B cell (primary cell): ENCODE data around the gene CFB.

Experiments
- EZH2 ChIP-seq: IDR thresholded peaks from 2 replicates; pipeline ENCODE4 v1.6.1; 2012; ENCODE audit warnings: borderline replicate concordance, low read depth, mild to moderate bottlenecking, moderate library complexity, low read length; ENCODE audit not compliant: insufficient read depth, poor library complexity, severe bottlenecking
- TF ChIP-seq, protein P1 (sequence below): fragments of 200-600 bp; IDR thresholded peaks from one replicate; pipeline ENCODE4 v1.8.0; 2022; ENCODE audit warnings: antibody characterized with exemption, mild to moderate bottlenecking

DNA sequence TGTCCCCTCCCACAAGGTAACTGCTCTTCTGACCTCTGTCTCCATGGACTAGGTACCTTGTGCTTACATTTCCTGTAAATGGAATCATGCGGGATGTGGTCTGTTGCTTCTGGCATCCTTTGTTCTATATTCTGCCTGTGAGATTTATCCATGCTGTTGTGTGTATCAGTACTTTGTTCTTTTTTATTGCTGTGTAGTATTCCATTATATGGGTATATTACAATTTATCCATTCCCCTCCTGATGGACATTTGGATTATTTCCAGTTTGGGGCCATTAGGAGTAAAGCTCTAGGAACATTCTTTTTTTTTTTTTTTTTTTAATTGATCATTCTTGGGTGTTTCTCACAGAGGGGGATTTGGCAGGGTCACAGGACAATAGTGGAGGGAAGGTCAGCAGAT is 14.9 kb upstream of the CFB start:
- TF ChIP-seq, protein P1, sequence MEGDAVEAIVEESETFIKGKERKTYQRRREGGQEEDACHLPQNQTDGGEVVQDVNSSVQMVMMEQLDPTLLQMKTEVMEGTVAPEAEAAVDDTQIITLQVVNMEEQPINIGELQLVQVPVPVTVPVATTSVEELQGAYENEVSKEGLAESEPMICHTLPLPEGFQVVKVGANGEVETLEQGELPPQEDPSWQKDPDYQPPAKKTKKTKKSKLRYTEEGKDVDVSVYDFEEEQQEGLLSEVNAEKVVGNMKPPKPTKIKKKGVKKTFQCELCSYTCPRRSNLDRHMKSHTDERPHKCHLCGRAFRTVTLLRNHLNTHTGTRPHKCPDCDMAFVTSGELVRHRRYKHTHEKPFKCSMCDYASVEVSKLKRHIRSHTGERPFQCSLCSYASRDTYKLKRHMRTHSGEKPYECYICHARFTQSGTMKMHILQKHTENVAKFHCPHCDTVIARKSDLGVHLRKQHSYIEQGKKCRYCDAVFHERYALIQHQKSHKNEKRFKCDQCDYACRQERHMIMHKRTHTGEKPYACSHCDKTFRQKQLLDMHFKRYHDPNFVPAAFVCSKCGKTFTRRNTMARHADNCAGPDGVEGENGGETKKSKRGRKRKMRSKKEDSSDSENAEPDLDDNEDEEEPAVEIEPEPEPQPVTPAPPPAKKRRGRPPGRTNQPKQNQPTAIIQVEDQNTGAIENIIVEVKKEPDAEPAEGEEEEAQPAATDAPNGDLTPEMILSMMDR: no peak
- TF ChIP-seq EZH2: no peak
